NCI-H82 treated with DMSO at 0.1 percent for 48 hours (cell line): Measurements from ENCODE around the gene KLF11.

Experiments
- DNase-seq: peaks from one replicate; lab custom pipeline; 2025; ENCODE audit not compliant: unreplicated experiment; lab: John Stamatoyannopoulos, UW

The KLF11 gene

GRCh38 chr2:10043256-10043905 is at the start of gene KLF11:
Gene KLF11, plus strand, starts transcription at chr2:10043550. Its CDS starts 167 bp downstream, at chr2:10043717.
- peak; percentile 5 for DNase-seq

GRCh38 chr2:9994462-9994861 is 48.9 kb upstream of the KLF11 start:
- DNase-seq = no peak

- no peak for DNase-seq
Observed at GRCh38 chr2:9995059-9995458, 48.3 kb upstream of the KLF11 start.

- peak; percentile 42 for DNase-seq
Observed at GRCh38 chr2:9996321-9996720, 47.0 kb upstream of the KLF11 start.

GRCh38 chr2:9997936-9998335 is 45.4 kb upstream of the KLF11 start:
- DNase-seq = no peak

- DNase-seq = no peak
Observed at GRCh38 chr2:9998916-9999654, 44.3 kb upstream of the KLF11 start.

GRCh38 chr2:9999693-10000092 is 43.7 kb upstream of the KLF11 start:
- no peak for DNase-seq

- no peak for DNase-seq
Observed at GRCh38 chr2:10000541-10000940, 42.8 kb upstream of the KLF11 start.

GRCh38 chr2:10001586-10001985 is 41.8 kb upstream of the KLF11 start:
- DNase-seq = no peak

GRCh38 chr2:10002109-10002508 is 41.2 kb upstream of the KLF11 start:
- DNase-seq = no peak

- no peak for DNase-seq
Observed at GRCh38 chr2:10002681-10003080, 40.7 kb upstream of the KLF11 start.

GRCh38 chr2:10003206-10004125 is 39.9 kb upstream of the KLF11 start:
- no peak for DNase-seq

GRCh38 chr2:10004401-10004800 is 38.9 kb upstream of the KLF11 start:
- DNase-seq = no peak

- no peak for DNase-seq
Observed at GRCh38 chr2:10004836-10005235, 38.5 kb upstream of the KLF11 start.

- no peak for DNase-seq
Observed at GRCh38 chr2:10005461-10006235, 37.7 kb upstream of the KLF11 start.

GRCh38 chr2:10006236-10007161 is 36.9 kb upstream of the KLF11 start:
- no peak for DNase-seq

- no peak for DNase-seq
Observed at GRCh38 chr2:10007435-10007834, 35.9 kb upstream of the KLF11 start.

GRCh38 chr2:10007921-10008808 is 35.2 kb upstream of the KLF11 start:
- DNase-seq = peak; percentile 55

- DNase-seq = no peak
Observed at GRCh38 chr2:10008809-10009176, 34.6 kb upstream of the KLF11 start.
